K562 (cell line): ENCODE results near the gene SFRP2.

Source experiments
- CEBPZ ChIP-seq: fragments of 150-350 bp; IDR thresholded peaks from 2 replicates; pipeline ENCODE4 v1.6.1; 2014; ENCODE audit warnings: low read depth, mild to moderate bottlenecking, low read length, borderline replicate concordance
- RAD51 ChIP-seq: fragments of 450-650 bp; IDR thresholded peaks from 2 replicates; pipeline ENCODE4 v1.7.1; 2016; ENCODE audit warnings: low read depth, mild to moderate bottlenecking, borderline replicate concordance
- TCF7L2 ChIP-seq: fragments of 150-350 bp; IDR thresholded peaks from 2 replicates; pipeline ENCODE4 v1.6.1; 2016; ENCODE audit warnings: low read depth, mild to moderate bottlenecking, low read length, moderate library complexity
- ZBTB1 ChIP-seq: sonication (generic); formaldehyde crosslinking; IDR thresholded peaks from 2 replicates; pipeline ENCODE4 v1.8.1; 2023; ENCODE audit warnings: missing genetic modification reagents, low read depth, mild to moderate bottlenecking, borderline replicate concordance
- ZNF384 ChIP-seq: IDR thresholded peaks from 2 replicates; pipeline ENCODE4 v1.6.1; 2012; ENCODE audit warnings: low read depth, low read length, improper control_type of control experiment
- TF ChIP-seq, protein P1 (sequence below), 3 experiments: IDR thresholded peaks in 2 of 3; conservative IDR thresholded peaks in 1 of 3; 2 replicates each; pipeline ENCODE4 v1.5.1; 2011 to 2012; ENCODE audit warnings: low read length in 3 of 3, mild to moderate bottlenecking in 3 of 3, control low read depth in 2 of 3, improper control_type of control experiment in 1 of 3, inconsistent platforms in 1 of 3, low read depth in 1 of 3, mixed read lengths in 1 of 3, moderate library complexity in 1 of 3; ENCODE audit not compliant: insufficient read depth in 2 of 3
- TF ChIP-seq, protein P2 (sequence below), 2 experiments: fragments of 450-650 bp; formaldehyde crosslinking in 1 of 2; IDR thresholded peaks; 2 replicates each; pipeline versions ENCODE4 v1.4.0 to v1.6.1; 2014 to 2020; ENCODE audit warnings: mild to moderate bottlenecking in 2 of 2, borderline replicate concordance in 1 of 2, low read depth in 1 of 2

DNA sequence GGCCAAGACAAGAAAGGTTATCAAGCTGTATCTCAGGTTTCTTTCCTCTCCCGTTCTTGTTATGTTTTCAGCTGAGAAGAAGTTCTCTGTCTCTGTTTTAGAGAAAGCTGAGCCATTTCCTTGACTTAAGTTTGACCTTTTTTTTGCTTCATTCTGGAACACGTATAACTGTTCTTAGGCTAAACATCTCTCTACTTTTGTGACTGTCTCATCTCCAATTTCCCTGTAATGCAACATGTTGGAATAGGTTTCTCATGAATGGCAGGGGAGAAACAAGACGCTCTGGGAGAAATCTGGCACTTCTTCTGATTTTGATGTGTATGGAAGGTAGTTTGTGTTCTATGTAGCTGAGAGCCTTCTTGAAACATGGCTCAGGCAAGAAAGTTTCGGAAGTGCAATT is 36.2 kb upstream of the SFRP2 start:
- TF ChIP-seq, protein P1, sequence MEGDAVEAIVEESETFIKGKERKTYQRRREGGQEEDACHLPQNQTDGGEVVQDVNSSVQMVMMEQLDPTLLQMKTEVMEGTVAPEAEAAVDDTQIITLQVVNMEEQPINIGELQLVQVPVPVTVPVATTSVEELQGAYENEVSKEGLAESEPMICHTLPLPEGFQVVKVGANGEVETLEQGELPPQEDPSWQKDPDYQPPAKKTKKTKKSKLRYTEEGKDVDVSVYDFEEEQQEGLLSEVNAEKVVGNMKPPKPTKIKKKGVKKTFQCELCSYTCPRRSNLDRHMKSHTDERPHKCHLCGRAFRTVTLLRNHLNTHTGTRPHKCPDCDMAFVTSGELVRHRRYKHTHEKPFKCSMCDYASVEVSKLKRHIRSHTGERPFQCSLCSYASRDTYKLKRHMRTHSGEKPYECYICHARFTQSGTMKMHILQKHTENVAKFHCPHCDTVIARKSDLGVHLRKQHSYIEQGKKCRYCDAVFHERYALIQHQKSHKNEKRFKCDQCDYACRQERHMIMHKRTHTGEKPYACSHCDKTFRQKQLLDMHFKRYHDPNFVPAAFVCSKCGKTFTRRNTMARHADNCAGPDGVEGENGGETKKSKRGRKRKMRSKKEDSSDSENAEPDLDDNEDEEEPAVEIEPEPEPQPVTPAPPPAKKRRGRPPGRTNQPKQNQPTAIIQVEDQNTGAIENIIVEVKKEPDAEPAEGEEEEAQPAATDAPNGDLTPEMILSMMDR (IDR thresholded peaks at IDR 0.05 in 2 of 3, conservative IDR thresholded peaks at IDR 0.05 in 1 of 3; ENCODE audit: insufficient read depth in 2 of 3, low read depth in 1 of 3, low read length in 3 of 3): no peak
- TF ChIP-seq ZNF384 (no peak), RAD51 (no peak), TCF7L2 (no peak), ZBTB1 (CRISPR knock-in tag) (no peak), CEBPZ (no peak)
- TF ChIP-seq, protein P2, sequence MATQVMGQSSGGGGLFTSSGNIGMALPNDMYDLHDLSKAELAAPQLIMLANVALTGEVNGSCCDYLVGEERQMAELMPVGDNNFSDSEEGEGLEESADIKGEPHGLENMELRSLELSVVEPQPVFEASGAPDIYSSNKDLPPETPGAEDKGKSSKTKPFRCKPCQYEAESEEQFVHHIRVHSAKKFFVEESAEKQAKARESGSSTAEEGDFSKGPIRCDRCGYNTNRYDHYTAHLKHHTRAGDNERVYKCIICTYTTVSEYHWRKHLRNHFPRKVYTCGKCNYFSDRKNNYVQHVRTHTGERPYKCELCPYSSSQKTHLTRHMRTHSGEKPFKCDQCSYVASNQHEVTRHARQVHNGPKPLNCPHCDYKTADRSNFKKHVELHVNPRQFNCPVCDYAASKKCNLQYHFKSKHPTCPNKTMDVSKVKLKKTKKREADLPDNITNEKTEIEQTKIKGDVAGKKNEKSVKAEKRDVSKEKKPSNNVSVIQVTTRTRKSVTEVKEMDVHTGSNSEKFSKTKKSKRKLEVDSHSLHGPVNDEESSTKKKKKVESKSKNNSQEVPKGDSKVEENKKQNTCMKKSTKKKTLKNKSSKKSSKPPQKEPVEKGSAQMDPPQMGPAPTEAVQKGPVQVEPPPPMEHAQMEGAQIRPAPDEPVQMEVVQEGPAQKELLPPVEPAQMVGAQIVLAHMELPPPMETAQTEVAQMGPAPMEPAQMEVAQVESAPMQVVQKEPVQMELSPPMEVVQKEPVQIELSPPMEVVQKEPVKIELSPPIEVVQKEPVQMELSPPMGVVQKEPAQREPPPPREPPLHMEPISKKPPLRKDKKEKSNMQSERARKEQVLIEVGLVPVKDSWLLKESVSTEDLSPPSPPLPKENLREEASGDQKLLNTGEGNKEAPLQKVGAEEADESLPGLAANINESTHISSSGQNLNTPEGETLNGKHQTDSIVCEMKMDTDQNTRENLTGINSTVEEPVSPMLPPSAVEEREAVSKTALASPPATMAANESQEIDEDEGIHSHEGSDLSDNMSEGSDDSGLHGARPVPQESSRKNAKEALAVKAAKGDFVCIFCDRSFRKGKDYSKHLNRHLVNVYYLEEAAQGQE (IDR thresholded peaks at IDR 0.05; ENCODE audit: borderline replicate concordance): no peak
- TF ChIP-seq, protein P2 (CRISPR knock-in tag; IDR thresholded peaks at IDR 0.05; ENCODE audit: low read depth): no peak
